SK-N-MC (cell line): ENCODE results near the gene TGM6.

Source experiments
- EZH2 ChIP-seq: fragments of 200-600 bp; sonication (generic); IDR thresholded peaks from one replicate; pipeline ENCODE4 v1.6.1; 2017; ENCODE audit warnings: antibody characterized with exemption
- POLR2AphosphoS5 ChIP-seq: IDR thresholded peaks from 2 replicates; pipeline ENCODE4 v1.6.1; 2012; ENCODE audit warnings: mild to moderate bottlenecking, low read depth, low read length, borderline replicate concordance

DNA sequence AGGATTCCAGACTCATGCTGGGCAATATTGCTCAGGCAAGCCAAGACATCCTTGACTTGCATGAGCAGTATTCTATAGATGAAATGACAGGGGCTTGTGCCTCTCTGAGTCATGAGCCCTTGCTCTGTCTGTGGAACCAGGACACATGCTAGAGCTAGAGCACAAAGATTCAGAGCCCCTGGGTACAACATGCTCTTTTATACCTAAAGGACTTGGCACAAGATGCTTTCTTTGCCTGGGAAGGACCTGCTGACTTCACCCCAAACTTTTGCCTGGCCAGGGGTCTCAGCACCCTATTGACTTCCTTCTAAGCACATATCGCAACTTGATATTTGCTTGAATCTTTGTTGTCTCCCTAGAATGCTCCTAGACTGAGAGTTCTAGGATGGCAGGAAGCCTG is 27.4 kb downstream of the TGM6 start:
- TF ChIP-seq POLR2AphosphoS5 (no peak), EZH2 (no peak)
